ENCODE data around the gene HIP1R. TPM values are rescaled to one million over a fixed set of nuclear protein-coding genes. Genes with fewer than 3 reads are reported as not detected.

Gene HIP1R
- total and polyA plus RNA-seq, 2 of the 13 experiments (the other 11 are each of a cell fraction or from before 2014, with no cell fraction given), result 18.4 to 25.5 TPM

DNA sequence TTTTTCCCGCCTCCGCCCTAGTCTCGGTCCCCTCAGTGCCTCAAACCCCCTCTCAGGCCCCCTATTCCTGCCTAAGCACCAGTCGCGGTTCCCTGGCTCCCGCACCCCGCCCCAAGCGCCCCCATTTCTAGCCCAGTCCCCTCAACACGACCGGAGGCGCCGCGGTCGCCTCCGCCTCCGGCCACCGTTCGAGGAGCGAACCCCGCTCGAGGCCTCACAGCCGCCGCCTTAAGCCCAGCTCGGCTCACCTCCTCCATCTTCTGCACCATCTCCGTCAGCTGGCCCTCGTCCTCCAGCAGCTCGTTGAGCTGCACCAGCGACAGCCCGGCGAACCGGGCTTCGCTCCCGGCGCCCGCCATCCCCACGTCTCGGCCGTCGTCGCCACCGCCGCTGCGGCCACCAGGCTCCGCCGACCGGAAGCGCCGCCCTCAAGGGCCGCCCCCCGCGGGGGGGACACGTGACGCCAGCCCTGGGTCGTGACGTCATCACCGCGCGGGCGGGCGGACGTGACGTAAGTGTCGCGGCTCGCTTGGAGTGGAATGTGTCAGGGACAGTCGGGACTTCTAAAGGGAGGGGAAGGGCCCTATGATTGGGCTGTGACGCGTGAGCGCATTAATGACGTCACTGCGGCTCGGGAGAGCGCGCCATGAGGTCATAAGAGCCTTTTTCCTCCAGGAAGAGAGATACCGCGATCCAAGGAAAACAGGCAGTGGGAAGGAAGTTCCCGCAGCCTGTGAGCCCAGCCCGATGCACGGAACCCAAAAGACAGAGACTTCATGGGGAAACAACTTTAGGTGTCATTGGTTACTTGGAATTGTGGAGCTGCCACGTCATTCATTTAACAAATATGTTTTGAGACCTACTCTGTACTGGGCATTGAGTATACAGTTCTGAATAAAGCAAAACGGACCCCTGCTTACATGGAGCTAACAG, 60.7 kb downstream of the HIP1R start, which contains the start of gene VPS37B (continued):
- peak; percentile 61; the same call in 1 of the 2 replicates for TF ChIP-seq RFX5 (IDR thresholded peaks at IDR 0.05; ENCODE audit: low read depth, low read length)
- no peak for TF ChIP-seq ZSCAN9 (CRISPR knock-in tag; IDR thresholded peaks at IDR 0.05; ENCODE audit: borderline replicate concordance)
- peak; percentile 83 for TF ChIP-seq ATF3 (CRISPR knock-in tag; IDR thresholded peaks at IDR 0.05)
- peak; percentile 39; the same call in 1 of the 2 replicates for TF ChIP-seq HDAC2 (CRISPR knock-in tag; IDR thresholded peaks at IDR 0.05)
- TF ChIP-seq, protein P1, sequence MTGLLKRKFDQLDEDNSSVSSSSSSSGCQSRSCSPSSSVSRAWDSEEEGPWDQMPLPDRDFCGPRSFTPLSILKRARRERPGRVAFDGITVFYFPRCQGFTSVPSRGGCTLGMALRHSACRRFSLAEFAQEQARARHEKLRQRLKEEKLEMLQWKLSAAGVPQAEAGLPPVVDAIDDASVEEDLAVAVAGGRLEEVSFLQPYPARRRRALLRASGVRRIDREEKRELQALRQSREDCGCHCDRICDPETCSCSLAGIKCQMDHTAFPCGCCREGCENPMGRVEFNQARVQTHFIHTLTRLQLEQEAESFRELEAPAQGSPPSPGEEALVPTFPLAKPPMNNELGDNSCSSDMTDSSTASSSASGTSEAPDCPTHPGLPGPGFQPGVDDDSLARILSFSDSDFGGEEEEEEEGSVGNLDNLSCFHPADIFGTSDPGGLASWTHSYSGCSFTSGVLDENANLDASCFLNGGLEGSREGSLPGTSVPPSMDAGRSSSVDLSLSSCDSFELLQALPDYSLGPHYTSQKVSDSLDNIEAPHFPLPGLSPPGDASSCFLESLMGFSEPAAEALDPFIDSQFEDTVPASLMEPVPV (CRISPR knock-in tag; IDR thresholded peaks at IDR 0.05), result 0 out of 2 replicates have a peak, but pooled peaks have one; percentile 26
- TF ChIP-seq ZNF639 (CRISPR knock-in tag; conservative IDR thresholded peaks at IDR 0.05), result 0 out of 2 replicates have a peak, but pooled peaks have one; percentile 33
- TF ChIP-seq, protein P2, sequence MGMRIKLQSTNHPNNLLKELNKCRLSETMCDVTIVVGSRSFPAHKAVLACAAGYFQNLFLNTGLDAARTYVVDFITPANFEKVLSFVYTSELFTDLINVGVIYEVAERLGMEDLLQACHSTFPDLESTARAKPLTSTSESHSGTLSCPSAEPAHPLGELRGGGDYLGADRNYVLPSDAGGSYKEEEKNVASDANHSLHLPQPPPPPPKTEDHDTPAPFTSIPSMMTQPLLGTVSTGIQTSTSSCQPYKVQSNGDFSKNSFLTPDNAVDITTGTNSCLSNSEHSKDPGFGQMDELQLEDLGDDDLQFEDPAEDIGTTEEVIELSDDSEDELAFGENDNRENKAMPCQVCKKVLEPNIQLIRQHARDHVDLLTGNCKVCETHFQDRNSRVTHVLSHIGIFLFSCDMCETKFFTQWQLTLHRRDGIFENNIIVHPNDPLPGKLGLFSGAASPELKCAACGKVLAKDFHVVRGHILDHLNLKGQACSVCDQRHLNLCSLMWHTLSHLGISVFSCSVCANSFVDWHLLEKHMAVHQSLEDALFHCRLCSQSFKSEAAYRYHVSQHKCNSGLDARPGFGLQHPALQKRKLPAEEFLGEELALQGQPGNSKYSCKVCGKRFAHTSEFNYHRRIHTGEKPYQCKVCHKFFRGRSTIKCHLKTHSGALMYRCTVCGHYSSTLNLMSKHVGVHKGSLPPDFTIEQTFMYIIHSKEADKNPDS (CRISPR knock-in tag; IDR thresholded peaks at IDR 0.05), result no peak
- TF ChIP-seq CHD2 (IDR thresholded peaks at IDR 0.05; ENCODE audit: low read depth, low read length), result no peak
- TF ChIP-seq SOX13 (IDR thresholded peaks at IDR 0.05), result no peak
- TF ChIP-seq SOX13 (CRISPR knock-in tag; conservative IDR thresholded peaks at IDR 0.05 in 1 of 2, IDR thresholded peaks at IDR 0.05 in 1 of 2), result peak in 1 of 2 experiments; percentile 29; a peak in 1 of 4 replicates
- 0 out of 2 replicates have a peak, but pooled peaks have one; percentile 47 for TF ChIP-seq BORCS8-MEF2B (CRISPR knock-in tag; IDR thresholded peaks at IDR 0.05)
- TF ChIP-seq MXI1 (IDR thresholded peaks at IDR 0.05; ENCODE audit: borderline replicate concordance, low read depth, low read length), result peak; percentile 44; the same call in 1 of the 3 replicates
- TF ChIP-seq HDAC6 (IDR thresholded peaks at IDR 0.05; ENCODE audit: low read depth, low read length), result no peak
- TF ChIP-seq MATR3 (CRISPR knock-in tag; IDR thresholded peaks at IDR 0.05), result no peak
- no peak for TF ChIP-seq FOXA1 (IDR thresholded peaks at IDR 0.05)
- TF ChIP-seq FOXA1 (CRISPR knock-in tag; IDR thresholded peaks at IDR 0.05), result no peak
- TF ChIP-seq ZNF33B (CRISPR knock-in tag; IDR thresholded peaks at IDR 0.05), result no peak
- TF ChIP-seq ZNF747 (CRISPR knock-in tag; IDR thresholded peaks at IDR 0.05; ENCODE audit: borderline replicate concordance), result no peak
- no peak for TF ChIP-seq KMT2B (CRISPR knock-in tag; IDR thresholded peaks at IDR 0.05)
- peak; percentile 81; the same call in 1 of the 2 replicates for TF ChIP-seq KDM3A (CRISPR knock-in tag; IDR thresholded peaks at IDR 0.05; ENCODE audit: low read depth)
- no peak for TF ChIP-seq MEIS1 (CRISPR knock-in tag; IDR thresholded peaks at IDR 0.05; ENCODE audit: borderline replicate concordance)
- peak; percentile 36; the same call in 1 of the 2 replicates for TF ChIP-seq KMT2A (CRISPR knock-in tag; IDR thresholded peaks at IDR 0.05)
- TF ChIP-seq, protein P3, sequence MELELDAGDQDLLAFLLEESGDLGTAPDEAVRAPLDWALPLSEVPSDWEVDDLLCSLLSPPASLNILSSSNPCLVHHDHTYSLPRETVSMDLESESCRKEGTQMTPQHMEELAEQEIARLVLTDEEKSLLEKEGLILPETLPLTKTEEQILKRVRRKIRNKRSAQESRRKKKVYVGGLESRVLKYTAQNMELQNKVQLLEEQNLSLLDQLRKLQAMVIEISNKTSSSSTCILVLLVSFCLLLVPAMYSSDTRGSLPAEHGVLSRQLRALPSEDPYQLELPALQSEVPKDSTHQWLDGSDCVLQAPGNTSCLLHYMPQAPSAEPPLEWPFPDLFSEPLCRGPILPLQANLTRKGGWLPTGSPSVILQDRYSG (CRISPR knock-in tag; IDR thresholded peaks at IDR 0.05), result no peak

All from HepG2 (cell line).